HepG2 (cell line): ENCODE measurements around the gene CALR. TPM values are rescaled to one million over a fixed set of nuclear protein-coding genes. Genes with fewer than 3 reads are reported as not detected.

ENCODE experiments used
- ADNP ChIP-seq: sonication (generic); formaldehyde crosslinking; IDR thresholded peaks from 2 replicates; pipeline ENCODE4 v1.4.0; 2020; ENCODE audit warnings: missing genetic modification reagents
- BHLHE40 ChIP-seq: IDR thresholded peaks from 2 replicates; pipeline ENCODE4 v1.6.1; 2011; ENCODE audit warnings: low read length, improper control_type of control experiment
- CCAR2 ChIP-seq: fragments of 200-400 bp; formaldehyde crosslinking; optimal IDR thresholded peaks from 2 replicates; pipeline ENCODE3; 2018; ENCODE audit warnings: low read depth, mild to moderate bottlenecking, low read length, moderate library complexity
- FOXP1 ChIP-seq, 2 experiments: fragments of 450-650 bp in 1 of 2; IDR thresholded peaks; 2 replicates each; pipeline ENCODE4 v1.6.1; 2017 to 2018; ENCODE audit warnings: antibody characterized with exemption in 1 of 2
- FOXP4 ChIP-seq: sonication (generic); formaldehyde crosslinking; IDR thresholded peaks from 2 replicates; pipeline ENCODE4 v1.4.0; 2020; ENCODE audit warnings: missing genetic modification reagents
- IKZF1 ChIP-seq: fragments of 450-650 bp; IDR thresholded peaks from 2 replicates; pipeline ENCODE4 v1.7.1; 2016
- NFKB2 ChIP-seq: sonication (generic); formaldehyde crosslinking; IDR thresholded peaks from 2 replicates; pipeline ENCODE4 v1.4.0; 2020; ENCODE audit warnings: missing genetic modification reagents, borderline replicate concordance
- NFYB ChIP-seq: sonication (generic); formaldehyde crosslinking; IDR thresholded peaks from 2 replicates; pipeline ENCODE4 v1.4.0; 2020; ENCODE audit warnings: missing genetic modification reagents
- NONO ChIP-seq, 2 experiments: fragments of 450-650 bp in 1 of 2; sonication (generic) in 1 of 2; formaldehyde crosslinking in 1 of 2; IDR thresholded peaks in 1 of 2; conservative IDR thresholded peaks in 1 of 2; 2 replicates each; pipeline versions ENCODE4 v1.6.1 to v1.8.0; 2017 to 2022; ENCODE audit warnings: mild to moderate bottlenecking in 1 of 2, missing genetic modification reagents in 1 of 2, moderate library complexity in 1 of 2
- PBX3 ChIP-seq: sonication (generic); formaldehyde crosslinking; IDR thresholded peaks from 2 replicates; pipeline ENCODE4 v1.8.1; 2023; ENCODE audit warnings: missing genetic modification reagents, inconsistent platforms, borderline replicate concordance
- PPARG ChIP-seq: conservative IDR thresholded peaks from 2 replicates; pipeline ENCODE4 v1.6.1; 2016; ENCODE audit warnings: missing biosample characterization, missing genetic modification reagents
- PRMT3 ChIP-seq: sonication (generic); formaldehyde crosslinking; IDR thresholded peaks from 2 replicates; pipeline ENCODE4 v1.8.1; 2022; ENCODE audit warnings: low read depth, mild to moderate bottlenecking, moderate library complexity, missing genetic modification reagents, borderline replicate concordance
- SIN3A ChIP-seq: IDR thresholded peaks from 2 replicates; pipeline ENCODE4 v1.6.1; 2011; ENCODE audit warnings: low read depth, mild to moderate bottlenecking, control low read depth, low read length, borderline replicate concordance
- SIN3B ChIP-seq: fragments of 150-350 bp; IDR thresholded peaks from 2 replicates; pipeline ENCODE4 v1.6.1; 2014; ENCODE audit warnings: low read length
- SMYD3 ChIP-seq: sonication (generic); formaldehyde crosslinking; IDR thresholded peaks from 2 replicates; pipeline ENCODE4 v1.8.1; 2023; ENCODE audit warnings: mild to moderate bottlenecking, missing genetic modification reagents
- TFDP2 ChIP-seq: sonication (generic); formaldehyde crosslinking; IDR thresholded peaks from 2 replicates; pipeline ENCODE4 v1.4.0; 2020; ENCODE audit warnings: missing genetic modification reagents
- YEATS4 ChIP-seq: sonication (generic); formaldehyde crosslinking; IDR thresholded peaks from 2 replicates; pipeline ENCODE4 v1.4.0; 2020; ENCODE audit warnings: missing genetic modification reagents, borderline replicate concordance
- ZFY ChIP-seq: sonication (generic); formaldehyde crosslinking; IDR thresholded peaks from 2 replicates; pipeline ENCODE4 v1.4.0; 2020; ENCODE audit warnings: missing genetic modification reagents
- ZNF138 ChIP-seq: sonication (generic); formaldehyde crosslinking; IDR thresholded peaks from 2 replicates; pipeline ENCODE4 v1.5.0; 2020; ENCODE audit warnings: mild to moderate bottlenecking, low read depth, missing genetic modification reagents
- ZNF160 ChIP-seq: sonication (generic); formaldehyde crosslinking; IDR thresholded peaks from 2 replicates; pipeline ENCODE4 v1.8.0; 2022; ENCODE audit warnings: mild to moderate bottlenecking, inconsistent platforms, missing genetic modification reagents
- ZNF296 ChIP-seq: sonication (generic); formaldehyde crosslinking; conservative IDR thresholded peaks from 2 replicates; pipeline ENCODE4 v1.5.0; 2020; ENCODE audit warnings: mild to moderate bottlenecking, missing genetic modification reagents
- ZNF333 ChIP-seq: sonication (generic); formaldehyde crosslinking; IDR thresholded peaks from 2 replicates; pipeline ENCODE4 v1.4.0; 2020; ENCODE audit warnings: mild to moderate bottlenecking, missing genetic modification reagents, borderline replicate concordance
- ZNF550 ChIP-seq: sonication (generic); formaldehyde crosslinking; IDR thresholded peaks from 2 replicates; pipeline ENCODE4 v1.4.0; 2020; ENCODE audit warnings: mild to moderate bottlenecking, missing genetic modification reagents, borderline replicate concordance
- ZNF567 ChIP-seq: sonication (generic); formaldehyde crosslinking; IDR thresholded peaks from 2 replicates; pipeline ENCODE4 v1.8.1; 2023; ENCODE audit warnings: mild to moderate bottlenecking, missing genetic modification reagents, borderline replicate concordance
- ZNF619 ChIP-seq: sonication (generic); formaldehyde crosslinking; IDR thresholded peaks from 2 replicates; pipeline ENCODE4 v1.4.0; 2020; ENCODE audit warnings: mild to moderate bottlenecking, missing genetic modification reagents
- ZNF644 ChIP-seq: IDR thresholded peaks from 2 replicates; pipeline ENCODE4 v1.6.1; 2016; ENCODE audit warnings: low read depth
- ZNF674 ChIP-seq: sonication (generic); formaldehyde crosslinking; IDR thresholded peaks from 2 replicates; pipeline ENCODE4 v1.5.0; 2020; ENCODE audit warnings: low read depth, mild to moderate bottlenecking, missing genetic modification reagents
- ZNF776 ChIP-seq: sonication (generic); formaldehyde crosslinking; IDR thresholded peaks from 2 replicates; pipeline ENCODE4 v1.4.0; 2020; ENCODE audit warnings: mild to moderate bottlenecking, missing genetic modification reagents
- ZNF83 ChIP-seq: sonication (generic); formaldehyde crosslinking; IDR thresholded peaks from 2 replicates; pipeline ENCODE4 v1.4.0; 2020; ENCODE audit warnings: missing genetic modification reagents, mild to moderate bottlenecking, borderline replicate concordance
- polyA plus RNA-seq, 8 experiments: library from polyadenylated mRNA; depleted of rRNA in 3 of 8; stranded (reverse) in 7 of 8; unstranded in 1 of 8; fragments of >200 nt; fragmentation: Illumina TruSeq in 4 of 8; extraction: Trizol in 4 of 8; gene quantifications; 2 replicates each; pipeline versions ENCODE4 v1.2.1 to v1.2.3, GENCODE V29; 2011 to 2016; ENCODE audit warnings: low read depth in 4 of 8, missing spikeins in 1 of 8, mixed read lengths in 1 of 8; ENCODE audit not compliant: insufficient read depth in 1 of 8
- total RNA-seq, 5 experiments: library from RNA; depleted of rRNA; stranded (reverse); fragments of >200 nt; fragmentation: Illumina TruSeq; extraction: Trizol; gene quantifications; 2 replicates each; pipeline ENCODE4 v1.2.3, GENCODE V29; 2016; ENCODE audit warnings: low read depth in 1 of 5

Gene CALR
- total and polyA plus RNA-seq, 2 of the 13 experiments (the other 11 are each of a cell fraction or from before 2014, with no cell fraction given) = 898 to 934 TPM

GRCh38 chr19:12984143-12984627, 45.8 kb downstream of the CALR start (continued):
- TF ChIP-seq ZNF776 (CRISPR knock-in tag) (no peak), TFDP2 (CRISPR knock-in tag) (no peak), ZNF567 (CRISPR knock-in tag) (no peak), ZFY (CRISPR knock-in tag) (no peak), ZNF83 (CRISPR knock-in tag) (0 out of 2 replicates have a peak, but pooled peaks have one; percentile 54), BHLHE40 (no peak), ADNP (CRISPR knock-in tag) (no peak), ZNF333 (no peak), ZNF644 (CRISPR knock-in tag) (no peak), NONO (IDR thresholded peaks at IDR 0.05) (0 out of 2 replicates have a peak, but pooled peaks have one; percentile 85), NONO (CRISPR knock-in tag; conservative IDR thresholded peaks at IDR 0.05) (no peak), ZNF160 (CRISPR knock-in tag) (no peak), PBX3 (CRISPR knock-in tag) (no peak), IKZF1 (0 out of 2 replicates have a peak, but pooled peaks have one; percentile 23), ZNF138 (CRISPR knock-in tag) (no peak), FOXP4 (CRISPR knock-in tag) (no peak), SIN3B (no peak), PPARG (CRISPR knock-in tag) (no peak), NFYB (CRISPR knock-in tag) (no peak), SMYD3 (no peak), CCAR2 (no peak), PRMT3 (CRISPR knock-in tag) (no peak), ZNF296 (CRISPR knock-in tag) (no peak), ZNF674 (CRISPR knock-in tag) (no peak), ZNF619 (CRISPR knock-in tag) (0 out of 2 replicates have a peak, but pooled peaks have one; percentile 30), YEATS4 (CRISPR knock-in tag) (no peak), SIN3A (no peak), NFKB2 (CRISPR knock-in tag) (0 out of 2 replicates have a peak, but pooled peaks have one; percentile 1), FOXP1 (IDR thresholded peaks at IDR 0.05) (peak; percentile 14; the same call in 1 of the 2 replicates), FOXP1 (CRISPR knock-in tag; IDR thresholded peaks at IDR 0.05) (no peak), ZNF550 (CRISPR knock-in tag) (no peak)
